Measurements from ENCODE around the gene CPNE6. TPM values are rescaled to one million over a fixed set of nuclear protein-coding genes. Genes with fewer than 3 reads are reported as not detected.

The CPNE6 gene
- total and polyA plus RNA-seq, 2 of the 13 experiments (the other 11 are each of a cell fraction or from before 2014, with no cell fraction given), result not detected

- TF ChIP-seq CEBPZ (IDR thresholded peaks at IDR 0.05; ENCODE audit: low read length) (no peak), ZNF839 (CRISPR knock-in tag; IDR thresholded peaks at IDR 0.05; ENCODE audit: borderline replicate concordance) (peak; percentile 29; the same call in 1 of the 2 replicates), ZNF33A (CRISPR knock-in tag; IDR thresholded peaks at IDR 0.05; ENCODE audit: borderline replicate concordance) (no peak), HIVEP1 (CRISPR knock-in tag; IDR thresholded peaks at IDR 0.05) (no peak; the same call in 1 of the 2 replicates), ETV5 (CRISPR knock-in tag; IDR thresholded peaks at IDR 0.05; ENCODE audit: borderline replicate concordance) (peak; percentile 50; the same call in 1 of the 2 replicates), KLF13 (CRISPR knock-in tag; IDR thresholded peaks at IDR 0.05) (0 out of 2 replicates have a peak, but pooled peaks have one; percentile 77), PRDM10 (CRISPR knock-in tag; IDR thresholded peaks at IDR 0.05; ENCODE audit: low read depth) (no peak), AFF4 (CRISPR knock-in tag; IDR thresholded peaks at IDR 0.05) (0 out of 2 replicates have a peak, but pooled peaks have one; percentile 61), BATF2 (CRISPR knock-in tag; IDR thresholded peaks at IDR 0.05) (no peak), PRPF4 (IDR thresholded peaks at IDR 0.05; ENCODE audit: low read depth, low read length, poor library complexity, severe bottlenecking) (no peak)
Observed at GRCh38 chr14:24080888-24081738, 9.8 kb downstream of the CPNE6 start (continued).

Measured in HepG2 (cell line).